Neural progenitor cell (in vitro differentiated cells): ENCODE data around the gene OR10V1. TPM values are rescaled to one million over a fixed set of nuclear protein-coding genes. Genes with fewer than 3 reads are reported as not detected.
"Not testable (repeated sequence)": the region's sequence is repeated elsewhere in the genome, so short reads cannot be mapped to it uniquely, and the experiment has no call there.

ENCODE experiments used
- DNase-seq: peaks from one replicate; pipeline ENCODE4 v3.0.0-alpha.2; 2016; ENCODE audit warnings: low spot score
- H2AFZ ChIP-seq: fragments of 200-600 bp; sonication (generic); replicated peaks from 2 replicates; pipeline ENCODE4 v1.6.1; 2016; ENCODE audit warnings: antibody characterized with exemption
- H3F3A ChIP-seq: fragments of 200-600 bp; sonication (generic); 2 replicates; pipeline ENCODE4 v1.6.1; 2016; ENCODE audit warnings: antibody characterized with exemption, low read depth
- H3K27ac ChIP-seq: fragments of 200-600 bp; sonication (generic); 2 replicates; pipeline ENCODE4 v1.5.1; 2016; ENCODE audit warnings: mild to moderate bottlenecking
- H3K27me3 ChIP-seq: fragments of 200-600 bp; sonication (generic); 2 replicates; pipeline ENCODE4 v1.6.1; 2016; ENCODE audit warnings: mild to moderate bottlenecking, moderate library complexity
- H3K36me3 ChIP-seq: fragments of 200-600 bp; sonication (generic); 2 replicates; pipeline ENCODE4 v1.5.1; 2016
- H3K4me1 ChIP-seq: fragments of 200-600 bp; sonication (generic); 2 replicates; pipeline ENCODE4 v1.6.1; 2016; ENCODE audit warnings: mixed run types
- H3K4me2 ChIP-seq: fragments of 200-600 bp; sonication (generic); 2 replicates; pipeline ENCODE4 v1.6.1; 2016
- H3K4me3 ChIP-seq: fragments of 200-600 bp; sonication (generic); 2 replicates; pipeline ENCODE4 v1.5.1; 2016
- H3K79me2 ChIP-seq: fragments of 200-600 bp; sonication (generic); 2 replicates; pipeline ENCODE4 v1.6.1; 2016; ENCODE audit warnings: low read depth
- H3K9ac ChIP-seq: fragments of 200-600 bp; sonication (generic); 2 replicates; pipeline ENCODE4 v1.6.1; 2016
- H3K9me3 ChIP-seq: fragments of 200-600 bp; sonication (generic); 2 replicates; pipeline ENCODE4 v1.5.1; 2016; ENCODE audit warnings: low read depth
- H4K20me1 ChIP-seq: fragments of 200-600 bp; sonication (generic); 2 replicates; pipeline ENCODE4 v1.6.1; 2016; ENCODE audit warnings: low read depth
- H3K27ac Mint-ChIP-seq: 3 replicates; pipeline ENCODE4 v1.8.0; 2021; ENCODE audit warnings: mixed read lengths
- H3K27me3 Mint-ChIP-seq: 2 replicates; pipeline ENCODE4 v1.8.0; 2022; ENCODE audit warnings: low read depth, mild to moderate bottlenecking, inconsistent platforms, moderate library complexity, mixed read lengths; ENCODE audit not compliant: insufficient read depth
- H3K36me3 Mint-ChIP-seq: 3 replicates; pipeline ENCODE4 v1.8.0; 2021; ENCODE audit warnings: mixed read lengths
- H3K4me1 Mint-ChIP-seq: 3 replicates; pipeline ENCODE4 v1.8.0; 2021; ENCODE audit warnings: mixed read lengths
- H3K4me3 Mint-ChIP-seq: 3 replicates; pipeline ENCODE4 v1.8.0; 2021; ENCODE audit warnings: mild to moderate bottlenecking, moderate library complexity, mixed read lengths
- H3K9me3 Mint-ChIP-seq: 3 replicates; pipeline ENCODE4 v1.8.0; 2020; ENCODE audit warnings: mixed read lengths
- EZH2 ChIP-seq: fragments of 200-600 bp; sonication (generic); IDR thresholded peaks from 2 replicates; pipeline ENCODE4 v1.6.1; 2017; ENCODE audit warnings: antibody characterized with exemption, mild to moderate bottlenecking, moderate library complexity
- EZH2phosphoT487 ChIP-seq: fragments of 200-600 bp; sonication (generic); IDR thresholded peaks from 2 replicates; pipeline ENCODE4 v1.6.1; 2017; ENCODE audit warnings: antibody characterized with exemption
- total RNA-seq: library from RNA; depleted of rRNA; stranded (reverse); fragments of >200 nt; gene quantifications from 2 replicates; pipeline ENCODE4 v1.2.3, GENCODE V29; 2015; ENCODE audit warnings: low replicate concordance
- TF ChIP-seq, protein P1 (sequence below): fragments of 200-600 bp; sonication (generic); IDR thresholded peaks from 2 replicates; pipeline ENCODE4 v1.5.1; 2017; ENCODE audit warnings: antibody characterized with exemption, mild to moderate bottlenecking

OR10V1 gene
- total RNA-seq, 1 donor from 2014 or later = not detected

DNA sequence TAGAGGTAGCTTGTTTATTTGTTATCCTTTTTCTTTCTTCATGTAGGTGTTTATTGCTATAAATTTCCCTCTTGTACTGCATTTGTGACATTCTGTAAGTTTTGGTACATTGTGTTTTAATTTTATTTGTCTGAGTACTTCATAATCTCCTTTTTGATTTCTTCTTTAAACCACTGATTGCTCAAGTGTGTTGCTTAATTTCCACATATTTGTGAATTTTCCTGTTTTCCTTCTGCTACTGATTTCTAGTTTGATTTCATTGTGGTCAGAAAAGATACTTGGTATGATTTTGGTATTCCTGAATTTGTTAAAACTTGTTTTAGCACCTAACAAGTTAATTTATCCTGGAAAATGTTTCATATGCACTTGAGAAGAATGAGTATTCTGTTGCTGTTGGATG lies 15.1 kb downstream of the OR10V1 start:
- Histone ChIP-seq H3K36me3 (no peaks in the 10 kb centered on the region), H3K79me2 (no peaks in the 10 kb centered on the region), H3F3A (no peaks in the 10 kb centered on the region), H3K4me2 (no peak overlapping the region), H3K4me3 (no peak overlapping the region), H3K27me3 (no peaks in the 10 kb centered on the region), H4K20me1 (no peaks in the 10 kb centered on the region), H2AFZ (no peak overlapping the region), H3K9ac (no peak overlapping the region), H3K27ac (no peak overlapping the region), H3K9me3 (no peaks in the 10 kb centered on the region), H3K4me1 (no peaks in the 10 kb centered on the region)
- TF ChIP-seq EZH2phosphoT487 (no peak), EZH2 (no peak)
- TF ChIP-seq, protein P1, sequence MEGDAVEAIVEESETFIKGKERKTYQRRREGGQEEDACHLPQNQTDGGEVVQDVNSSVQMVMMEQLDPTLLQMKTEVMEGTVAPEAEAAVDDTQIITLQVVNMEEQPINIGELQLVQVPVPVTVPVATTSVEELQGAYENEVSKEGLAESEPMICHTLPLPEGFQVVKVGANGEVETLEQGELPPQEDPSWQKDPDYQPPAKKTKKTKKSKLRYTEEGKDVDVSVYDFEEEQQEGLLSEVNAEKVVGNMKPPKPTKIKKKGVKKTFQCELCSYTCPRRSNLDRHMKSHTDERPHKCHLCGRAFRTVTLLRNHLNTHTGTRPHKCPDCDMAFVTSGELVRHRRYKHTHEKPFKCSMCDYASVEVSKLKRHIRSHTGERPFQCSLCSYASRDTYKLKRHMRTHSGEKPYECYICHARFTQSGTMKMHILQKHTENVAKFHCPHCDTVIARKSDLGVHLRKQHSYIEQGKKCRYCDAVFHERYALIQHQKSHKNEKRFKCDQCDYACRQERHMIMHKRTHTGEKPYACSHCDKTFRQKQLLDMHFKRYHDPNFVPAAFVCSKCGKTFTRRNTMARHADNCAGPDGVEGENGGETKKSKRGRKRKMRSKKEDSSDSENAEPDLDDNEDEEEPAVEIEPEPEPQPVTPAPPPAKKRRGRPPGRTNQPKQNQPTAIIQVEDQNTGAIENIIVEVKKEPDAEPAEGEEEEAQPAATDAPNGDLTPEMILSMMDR = no peak
- Mint-ChIP-seq H3K9me3 (peaks cover 6% of the 10 kb centered on the region), H3K27ac (no peak overlapping the region), H3K4me1 (no peaks in the 10 kb centered on the region), H3K4me3 (no peak overlapping the region), H3K36me3 (no peaks in the 10 kb centered on the region), H3K27me3 (peaks cover 2% of the 10 kb centered on the region)
- no peak for DNase-seq

DNA sequence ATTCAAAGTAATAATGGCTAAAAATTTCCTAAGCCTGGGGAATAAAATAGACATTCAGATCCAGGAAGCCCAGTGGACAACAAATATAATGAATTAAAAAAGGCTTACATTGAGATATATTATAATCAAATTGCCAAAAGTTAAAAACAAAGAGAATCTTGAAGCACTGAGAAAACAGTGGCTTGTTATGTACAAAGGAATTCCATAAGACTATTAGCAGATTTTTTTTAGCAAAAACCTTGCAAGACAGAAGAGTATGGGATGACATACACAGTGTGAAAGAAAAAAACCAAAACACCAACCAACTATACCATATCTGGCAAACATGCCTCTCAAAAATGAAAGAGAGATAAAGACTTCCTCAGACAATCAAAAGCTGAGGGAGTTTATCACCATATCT lies 20.7 kb downstream of the OR10V1 start:
- Histone ChIP-seq H2AFZ (no peak overlapping the region), H3K4me2 (no peak overlapping the region), H3F3A (no peaks in the 10 kb centered on the region), H4K20me1 (no peaks in the 10 kb centered on the region), H3K27me3 (no peaks in the 10 kb centered on the region), H3K36me3 (no peaks in the 10 kb centered on the region), H3K4me3 (no peak overlapping the region), H3K9ac (no peak overlapping the region), H3K4me1 (no peaks in the 10 kb centered on the region), H3K79me2 (no peaks in the 10 kb centered on the region), H3K9me3 (no peaks in the 10 kb centered on the region), H3K27ac (no peak overlapping the region)
- Mint-ChIP-seq H3K27me3 (peaks cover 2% of the 10 kb centered on the region), H3K36me3 (no peaks in the 10 kb centered on the region), H3K4me1 (no peaks in the 10 kb centered on the region), H3K4me3 (no peak overlapping the region), H3K9me3 (peaks cover 10% of the 10 kb centered on the region), H3K27ac (no peak overlapping the region)
- no peak for DNase-seq
- TF ChIP-seq, protein P1 = no peak
- TF ChIP-seq EZH2phosphoT487 (no peak), EZH2 (no peak)

DNA sequence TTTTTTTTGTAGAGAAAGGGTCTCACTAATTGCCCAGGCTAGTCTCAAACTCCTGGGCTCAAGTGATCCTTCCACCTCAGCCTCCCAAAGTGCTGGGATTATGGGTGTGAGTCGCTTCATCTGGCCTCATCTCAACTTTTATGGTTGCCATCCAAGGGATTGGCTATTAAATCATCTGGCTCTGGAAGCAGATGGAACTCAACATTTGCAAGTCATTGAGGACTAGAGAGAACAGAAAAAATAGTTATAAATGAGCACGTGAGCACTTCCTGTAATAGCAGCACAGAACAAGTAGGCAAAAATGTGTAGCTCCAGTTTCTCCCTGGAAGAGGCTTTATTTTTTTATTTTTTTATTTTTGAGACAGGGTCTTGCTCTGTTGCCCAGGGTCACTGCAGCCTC lies 22.5 kb downstream of the OR10V1 start:
- Histone ChIP-seq H3K36me3 (no peaks in the 10 kb centered on the region), H2AFZ (no peak overlapping the region), H3K79me2 (no peaks in the 10 kb centered on the region), H4K20me1 (no peaks in the 10 kb centered on the region), H3K9me3 (no peaks in the 10 kb centered on the region), H3K27ac (no peak overlapping the region), H3K27me3 (no peaks in the 10 kb centered on the region), H3K9ac (no peak overlapping the region), H3F3A (no peaks in the 10 kb centered on the region), H3K4me3 (no peak overlapping the region), H3K4me2 (no peak overlapping the region), H3K4me1 (no peaks in the 10 kb centered on the region)
- Mint-ChIP-seq H3K27ac (no peak overlapping the region), H3K9me3 (peaks cover 10% of the 10 kb centered on the region), H3K4me3 (no peak overlapping the region), H3K27me3 (peaks cover 2% of the 10 kb centered on the region), H3K4me1 (no peaks in the 10 kb centered on the region), H3K36me3 (no peaks in the 10 kb centered on the region)
- TF ChIP-seq, protein P1 = no peak
- no peak for DNase-seq

DNA sequence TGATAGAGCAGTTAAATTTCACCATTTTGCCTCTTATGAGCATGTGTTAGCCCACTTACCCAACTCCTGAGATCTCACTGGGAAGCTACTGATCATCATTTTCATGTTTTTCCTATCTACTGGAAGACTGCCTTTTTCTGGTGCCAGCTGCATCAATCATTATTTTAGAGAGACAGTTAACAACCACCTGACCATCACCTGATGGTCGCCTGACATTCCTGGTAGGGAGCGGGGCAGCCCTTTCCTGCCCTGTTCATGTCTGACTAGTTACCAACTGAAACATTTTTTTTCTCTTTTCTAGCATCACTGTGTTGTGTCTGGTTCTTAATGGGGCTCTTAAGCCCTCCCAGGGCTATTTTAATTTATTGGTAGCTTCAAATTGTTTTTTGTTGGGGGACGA lies 24.6 kb downstream of the OR10V1 start:
- Histone ChIP-seq H3K79me2 (no peaks in the 10 kb centered on the region), H2AFZ (no peak overlapping the region), H4K20me1 (no peaks in the 10 kb centered on the region), H3K4me1 (no peaks in the 10 kb centered on the region), H3K9ac (no peak overlapping the region), H3K4me2 (no peak overlapping the region), H3K27ac (no peak overlapping the region), H3F3A (no peaks in the 10 kb centered on the region), H3K4me3 (no peak overlapping the region), H3K9me3 (no peaks in the 10 kb centered on the region), H3K27me3 (peaks cover 14% of the 10 kb centered on the region), H3K36me3 (no peaks in the 10 kb centered on the region)
- Mint-ChIP-seq H3K36me3 (no peaks in the 10 kb centered on the region), H3K27me3 (peaks cover 2% of the 10 kb centered on the region), H3K4me3 (no peak overlapping the region), H3K4me1 (no peaks in the 10 kb centered on the region), H3K27ac (no peak overlapping the region), H3K9me3 (peaks cover 10% of the 10 kb centered on the region)
- TF ChIP-seq EZH2 (no peak), EZH2phosphoT487 (no peak)
- TF ChIP-seq, protein P1 = no peak
- no peak for DNase-seq

DNA sequence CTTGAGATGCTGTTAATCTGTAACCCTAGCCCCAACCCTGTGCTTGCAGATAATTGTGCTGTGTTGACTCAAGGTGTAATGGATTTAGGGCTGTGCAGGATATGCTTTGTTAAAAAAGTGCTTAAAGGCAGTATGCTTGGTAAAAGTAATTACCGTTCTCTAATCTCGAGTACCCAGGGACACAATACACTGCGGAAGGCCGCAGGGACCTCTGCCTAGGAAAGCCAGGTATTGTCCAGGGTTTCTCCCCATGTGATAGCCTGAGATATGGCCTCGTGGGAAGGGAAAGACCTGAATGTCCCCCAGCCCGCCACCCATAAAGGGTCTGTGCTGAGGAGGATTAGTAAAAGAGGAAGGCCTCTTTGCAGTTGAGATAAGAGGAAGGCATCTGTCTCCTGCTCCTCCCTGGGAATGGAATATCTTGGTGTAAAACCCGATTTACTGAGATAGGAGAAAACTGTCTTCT lies 32.4 kb downstream of the OR10V1 start:
- H3K36me3 Mint-ChIP-seq, H3K9me3 Mint-ChIP-seq, H3K36me3 ChIP-seq, H3K9me3 ChIP-seq, H3K4me3 Mint-ChIP-seq, H3F3A ChIP-seq, H3K27ac Mint-ChIP-seq, H3K27me3 Mint-ChIP-seq, H3K4me3 ChIP-seq, H3K4me1 ChIP-seq, H3K4me1 Mint-ChIP-seq, H3K9ac ChIP-seq, H4K20me1 ChIP-seq, H3K27ac ChIP-seq, H3K79me2 ChIP-seq: not testable (repeated sequence)
- DNase-seq = peak; percentile 12
- Histone ChIP-seq H2AFZ (peak overlapping the region; percentile 28), H3K4me2 (peak overlapping the region; percentile 21), H3K27me3 (peaks cover 14% of the 10 kb centered on the region)
